Measurements from ENCODE around the gene GBP4. TPM values are rescaled to one million over a fixed set of nuclear protein-coding genes. Genes with fewer than 3 reads are reported as not detected.

GBP4 gene
- total and polyA plus RNA-seq, 9 of the 15 experiments (the other 6 are each of a cell fraction or from before 2014, with no cell fraction given) = 0.04 to 0.40 (median 0.11) TPM

- TF ChIP-seq PATZ1 (CRISPR knock-in tag; IDR thresholded peaks at IDR 0.05; ENCODE audit: borderline replicate concordance) = no peak
Measured at GRCh38 chr1:89167590-89168230, 31.0 kb downstream of the GBP4 start (continued).

- FAIRE-seq (no peak), ATAC-seq (no peak), DNase-seq (ENCODE audit: extremely low read depth in 1 of 4, low spot score in 3 of 4) (no peak)
- POLR2A ChIA-PET = no interaction called here
- Histone ChIP-seq H2AFZ (ENCODE audit: low read depth, low read length) (no peak overlapping the region), H3K4me3 (no peak overlapping the region), H3K9ac (ENCODE audit: insufficient read depth in 1 of 2, low read depth in 2 of 2, low read length in 2 of 2) (no peak overlapping the region), H3K4me1 (replicated peaks in 1 of 2; ENCODE audit: control insufficient read depth in 2 of 2, insufficient read depth in 2 of 2, low read length in 2 of 2) (no peaks in the 10 kb centered on the region), H3K9me3 (replicated peaks; ENCODE audit: control insufficient read depth, insufficient read depth, low read depth, low read length) (no peaks in the 10 kb centered on the region), H3K27me3 (ENCODE audit: control insufficient read depth in 2 of 2, insufficient read depth in 2 of 2, low read length in 2 of 2) (no peaks in the 10 kb centered on the region), H4K20me1 (replicated peaks; ENCODE audit: control insufficient read depth, insufficient read depth, low read length) (no peaks in the 10 kb centered on the region), H3K79me2 (ENCODE audit: control insufficient read depth, insufficient read depth, low read length) (no peaks in the 10 kb centered on the region), H3K9me1 (ENCODE audit: control insufficient read depth, insufficient read depth, low read length) (no peaks in the 10 kb centered on the region), H3K36me3 (ENCODE audit: control insufficient read depth, insufficient read depth, low read length) (no peaks in the 10 kb centered on the region), H3K4me2 (ENCODE audit: insufficient read depth, low read length) (no peak overlapping the region), H3K27ac (ENCODE audit: extremely low read depth, low read depth, low read length) (no peak overlapping the region)
- in situ Hi-C loops (cut with MboI) = no loop called here
- WGBS (ENCODE audit: insufficient coverage, low coverage, missing lambda C conversion rate) = 0% methylated on average over 1 of the region's 1 CpG
- CTCF ChIA-PET (ENCODE audit: low intra/inter-chr PET ratio) = no interaction called here
- intact Hi-C loops (cut with micrococcal nuclease) = no loop called here
- no TSS peak for BruUV-seq (replicated peaks)
- no peak for TF ChIP-seq ZNF12 (CRISPR knock-in tag; IDR thresholded peaks at IDR 0.05)
- TF ChIP-seq RAD21 (CRISPR knock-in tag; conservative IDR thresholded peaks at IDR 0.05 in 1 of 2, IDR thresholded peaks at IDR 0.05 in 1 of 2) = no peak
- TF ChIP-seq ZC3H4 (CRISPR knock-in tag; IDR thresholded peaks at IDR 0.05; ENCODE audit: borderline replicate concordance) = no peak
- TF ChIP-seq NCOR1 (IDR thresholded peaks at IDR 0.05) = no peak
Measured at GRCh38 chr1:89166705-89167104, 32.0 kb downstream of the GBP4 start.

All from K562 (cell line).